HG02798 (cell line): Measurements from ENCODE around the gene ZNF121.
A peak's percentile ranks its signal among the peaks of the same experiment; 100 is the strongest.
"Not testable (repeated sequence)": the region's sequence is repeated elsewhere in the genome, so short reads cannot be mapped to it uniquely, and the experiment has no call there.

Source experiments
- ATAC-seq: cut with Tn5 transposase; IDR thresholded peaks from one replicate; pipeline ENCODE4 v1.9.1; 2021; ENCODE audit warnings: mild to moderate bottlenecking; ENCODE audit not compliant: unreplicated experiment, poor library complexity

Gene ZNF121

GRCh38 chr19:9584073-9584833 lies at the start of gene ZNF121:
ZNF121 (minus strand) TSS chr19:9584504; CDS start chr19:9568097, 16,407 bp downstream.
- ATAC-seq, result peak; percentile 91

GRCh38 chr19:9627856-9628255 lies 43.6 kb upstream of the ZNF121 start:
- ATAC-seq, result no peak

- ATAC-seq, result no peak
Observed at GRCh38 chr19:9622531-9622930, 38.2 kb upstream of the ZNF121 start.

GRCh38 chr19:9621156-9622037 lies 37.1 kb upstream of the ZNF121 start, which contains the start of gene ZNF561:
ZNF561 (minus strand) TSS chr19:9621232; CDS start chr19:9619456, 1,776 bp downstream.
- peak; percentile 82 for ATAC-seq

- ATAC-seq, result no peak
Observed at GRCh38 chr19:9620842-9621155, 36.5 kb upstream of the ZNF121 start.

GRCh38 chr19:9615844-9616243 lies 31.5 kb upstream of the ZNF121 start:
- ATAC-seq, result no peak

- no peak for ATAC-seq
Observed at GRCh38 chr19:9610484-9611113, 26.3 kb upstream of the ZNF121 start.

- no peak for ATAC-seq
Observed at GRCh38 chr19:9608912-9609311, 24.6 kb upstream of the ZNF121 start.

- no peak for ATAC-seq
Observed at GRCh38 chr19:9597027-9597426, 12.7 kb upstream of the ZNF121 start.

- no peak for ATAC-seq
Observed at GRCh38 chr19:9586764-9587163, 2.5 kb upstream of the ZNF121 start.

- ATAC-seq, result not testable (repeated sequence)
Observed at GRCh38 chr19:9582081-9582725, 2.1 kb downstream of the ZNF121 start.

GRCh38 chr19:9580728-9581127 lies 3.6 kb downstream of the ZNF121 start:
- no peak for ATAC-seq

- no peak for ATAC-seq
Observed at GRCh38 chr19:9570255-9570654, 14.0 kb downstream of the ZNF121 start.

- no peak for ATAC-seq
Observed at GRCh38 chr19:9566729-9567128, 17.6 kb downstream of the ZNF121 start.

GRCh38 chr19:9565900-9566705 lies 18.2 kb downstream of the ZNF121 start:
- no peak for ATAC-seq

- ATAC-seq, result no peak
Observed at GRCh38 chr19:9552536-9553274, 31.6 kb downstream of the ZNF121 start.

- ATAC-seq, result no peak
Observed at GRCh38 chr19:9547870-9548269, 36.4 kb downstream of the ZNF121 start.

GRCh38 chr19:9541281-9541680 lies 43.0 kb downstream of the ZNF121 start:
- not testable (repeated sequence) for ATAC-seq

GRCh38 chr19:9539921-9540320 lies 44.4 kb downstream of the ZNF121 start:
- not testable (repeated sequence) for ATAC-seq
